Mucosa of rectum (tissue), 2 donors: Measurements from ENCODE around the gene COX15.

Experiments used
- H3K27ac ChIP-seq, 2 donors: one replicate each; pipeline ENCODE4 v1.7.0; 2013; ENCODE audit warnings: inconsistent platforms in 2 of 2, low read depth in 2 of 2, low read length in 2 of 2
- H3K27me3 ChIP-seq, 2 donors: one replicate each; pipeline ENCODE4 v1.7.0; 2013; ENCODE audit warnings: low read length in 2 of 2; ENCODE audit not compliant: control insufficient read depth in 2 of 2, insufficient read depth in 2 of 2
- H3K36me3 ChIP-seq, 2 donors: one replicate each; pipeline ENCODE4 v1.7.0; 2013; ENCODE audit warnings: low read length in 2 of 2; ENCODE audit not compliant: control insufficient read depth in 2 of 2, insufficient read depth in 2 of 2
- H3K4me1 ChIP-seq, 2 donors: one replicate each; pipeline ENCODE4 v1.7.0; 2013; ENCODE audit warnings: low read length in 2 of 2, mild to moderate bottlenecking in 1 of 2; ENCODE audit not compliant: control insufficient read depth in 2 of 2, insufficient read depth in 2 of 2
- H3K4me3 ChIP-seq, 2 donors: one replicate each; pipeline ENCODE4 v1.7.0; 2013; ENCODE audit warnings: low read length in 2 of 2
- H3K9ac ChIP-seq, 2 donors: one replicate each; pipeline ENCODE4 v1.7.0; 2013; ENCODE audit warnings: low read length in 2 of 2, low read depth in 1 of 2, mild to moderate bottlenecking in 1 of 2
- H3K9me3 ChIP-seq, 2 donors: one replicate each; pipeline ENCODE4 v1.7.0; 2013; ENCODE audit warnings: low read length in 2 of 2; ENCODE audit not compliant: control insufficient read depth in 2 of 2
- donor health status: healthy.
- donor health status: Normal muscosa, but diverticular disease.

Gene COX15

DNA sequence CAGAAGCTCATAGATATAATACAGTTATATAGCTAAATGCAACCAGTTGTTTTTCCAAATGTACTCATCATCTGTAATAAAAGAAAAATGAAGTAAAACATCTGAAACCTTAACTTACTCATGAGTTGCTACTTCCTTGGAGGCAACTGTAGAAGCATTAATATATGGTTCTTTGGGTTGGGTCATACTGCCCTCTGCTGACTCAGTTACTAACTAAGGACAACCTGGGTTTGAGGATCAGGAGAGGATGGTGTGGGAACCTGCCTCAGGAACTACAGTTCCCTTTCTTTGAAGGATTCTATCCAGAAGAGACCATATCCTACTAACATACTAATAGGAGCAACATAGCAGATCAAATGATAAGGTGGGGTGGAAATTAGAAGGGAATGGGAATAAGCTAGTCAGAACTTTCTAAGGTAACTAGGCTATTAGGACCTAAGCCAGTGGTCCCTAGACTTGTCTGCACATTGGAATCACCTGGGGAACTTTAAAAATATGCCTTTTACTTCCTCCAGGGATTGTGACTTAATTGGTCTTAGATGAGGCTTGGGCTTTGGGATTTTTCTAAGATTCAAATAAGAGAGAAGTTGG, 20.7 kb downstream of the COX15 start:
- Histone ChIP-seq H3K4me1 (no peaks in the 10 kb centered on the region), H3K27ac (no peak overlapping the region), H3K4me3 (no peak overlapping the region), H3K9ac (no peak overlapping the region), H3K27me3 (no peaks in the 10 kb centered on the region), H3K36me3 (peaks cover 19 to 29% of the 10 kb centered on the region in 2 donors), H3K9me3 (no peaks in the 10 kb centered on the region)

DNA sequence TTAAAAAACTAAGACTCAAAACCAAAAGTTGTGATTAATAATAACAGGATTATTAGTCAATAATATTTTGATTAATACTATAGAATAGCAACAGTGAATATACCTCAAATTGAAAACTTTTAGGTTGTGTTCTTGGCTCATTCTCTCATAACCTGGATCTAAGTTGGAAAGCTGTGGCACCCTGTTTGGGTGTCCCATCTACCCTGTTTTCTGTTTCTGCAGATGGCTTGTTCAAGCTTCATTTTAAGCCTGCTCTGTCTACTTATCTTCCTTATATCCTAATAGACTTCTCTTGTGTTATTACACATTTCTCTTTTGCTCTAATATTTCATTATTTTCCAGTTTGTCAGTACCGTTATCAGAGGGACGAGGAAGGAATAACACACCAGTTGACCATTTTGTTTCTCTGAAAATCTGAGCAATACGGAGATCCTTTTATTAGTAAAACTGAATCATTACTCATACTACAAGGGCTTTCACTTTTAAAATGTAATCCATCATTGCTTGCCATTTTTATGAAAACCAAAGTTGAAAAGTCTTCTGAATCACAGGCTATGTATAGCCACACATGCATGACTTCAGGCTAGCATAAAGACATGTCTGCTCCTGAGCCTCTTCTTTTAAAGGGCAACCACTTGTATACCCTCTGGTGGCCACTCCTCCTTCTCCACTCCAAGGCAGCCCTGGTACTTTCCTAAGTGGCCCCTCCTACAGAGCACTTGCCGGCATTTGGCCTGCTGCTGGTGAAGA, 22.3 kb downstream of the COX15 start:
- H3K27me3 ChIP-seq, result no peaks in the 10 kb centered on the region
- H3K36me3 ChIP-seq, result peaks cover 26 to 30% of the 10 kb centered on the region in 2 donors
- H3K9ac ChIP-seq, result no peak overlapping the region
- no peak overlapping the region for H3K4me3 ChIP-seq
- no peaks in the 10 kb centered on the region for H3K4me1 ChIP-seq
- no peaks in the 10 kb centered on the region for H3K9me3 ChIP-seq
- H3K27ac ChIP-seq, result no peak overlapping the region

DNA sequence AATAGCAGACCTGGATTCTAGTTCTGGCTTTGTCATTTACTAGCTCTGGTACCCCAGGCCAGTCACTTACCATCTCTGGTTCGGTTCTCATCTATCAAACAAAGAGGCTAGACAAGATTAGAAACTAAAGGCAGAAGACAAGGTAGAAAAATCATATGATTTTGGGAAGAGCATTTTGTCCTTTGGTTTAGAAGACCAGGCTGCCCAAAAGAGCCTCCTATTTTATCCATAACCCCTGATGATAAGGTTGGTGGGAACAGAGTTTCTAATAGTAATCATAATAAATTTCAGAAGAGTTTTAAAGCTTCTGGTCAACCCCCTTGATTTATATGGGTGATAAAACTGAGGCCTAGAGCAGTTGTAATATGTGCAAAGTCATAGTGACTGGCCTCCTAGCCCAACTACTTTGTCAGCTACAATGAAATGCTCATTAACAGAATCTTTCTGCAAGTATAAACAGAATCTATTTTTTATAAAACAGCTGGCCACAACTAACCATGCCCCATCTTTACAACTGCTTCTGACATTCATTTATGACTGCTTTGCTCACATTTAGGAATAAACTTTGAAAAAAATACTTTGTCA, 23.4 kb downstream of the COX15 start:
- no peaks in the 10 kb centered on the region for H3K27me3 ChIP-seq
- H3K4me3 ChIP-seq, result no peak overlapping the region
- H3K9ac ChIP-seq, result no peak overlapping the region
- peaks cover 24 to 29% of the 10 kb centered on the region in 2 donors for H3K36me3 ChIP-seq
- H3K9me3 ChIP-seq, result no peaks in the 10 kb centered on the region
- H3K4me1 ChIP-seq, result no peaks in the 10 kb centered on the region
- peak overlapping the region in 1 of 2 donors; percentile 19 for H3K27ac ChIP-seq

DNA sequence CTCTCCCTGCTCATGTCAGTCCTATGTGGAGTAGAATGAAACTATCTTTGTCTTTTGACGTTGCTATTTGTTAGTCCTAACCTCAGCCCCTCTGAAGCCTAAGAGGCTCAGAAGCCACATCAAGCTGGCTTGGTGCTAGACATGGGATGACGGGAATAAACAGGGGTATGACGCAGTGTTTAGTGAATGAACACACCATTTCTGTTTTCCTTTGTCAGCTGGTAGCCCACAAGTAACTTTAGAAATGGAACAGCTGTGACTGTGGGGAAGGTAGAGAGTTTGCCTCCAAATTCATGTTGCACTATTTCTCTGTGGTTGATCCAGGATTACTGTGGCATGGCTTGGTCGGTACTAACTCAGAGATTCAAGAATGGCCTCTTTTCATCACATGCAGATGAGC, 31.3 kb downstream of the COX15 start:
- Histone ChIP-seq H3K4me3 (no peak overlapping the region), H3K36me3 (peaks cover 56 to 61% of the 10 kb centered on the region in 2 donors), H3K4me1 (no peaks in the 10 kb centered on the region), H3K9ac (no peak overlapping the region), H3K27me3 (no peaks in the 10 kb centered on the region), H3K27ac (no peak overlapping the region), H3K9me3 (no peaks in the 10 kb centered on the region)

DNA sequence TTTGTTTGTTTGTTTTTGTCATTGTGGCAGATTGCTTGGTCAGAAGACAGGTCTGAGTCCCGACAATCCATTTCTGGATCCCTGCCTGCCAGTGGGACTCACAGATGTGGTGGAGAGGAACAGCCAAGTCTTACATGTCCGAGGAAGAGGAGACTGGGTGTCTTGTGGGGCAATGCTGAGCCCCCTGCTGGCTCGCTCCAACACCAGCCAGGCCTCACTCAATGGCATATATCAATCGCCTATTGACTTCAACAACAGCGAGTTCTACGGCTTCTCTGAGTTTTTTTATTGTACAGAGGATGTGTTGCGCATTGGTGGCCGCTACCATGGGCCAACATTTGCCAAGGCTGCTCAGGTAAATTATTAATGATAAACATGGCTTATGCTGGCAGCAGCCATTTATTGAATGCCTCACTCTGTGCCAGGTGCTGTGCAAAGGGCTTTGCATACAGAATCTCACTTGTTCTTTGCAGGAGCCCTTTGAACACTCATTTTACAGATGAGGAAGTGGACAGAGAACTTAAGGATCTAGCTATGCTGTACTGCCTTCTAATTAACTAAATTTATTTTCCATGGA, 33.3 kb downstream of the COX15 start:
- no peaks in the 10 kb centered on the region for H3K27me3 ChIP-seq
- H3K27ac ChIP-seq, result no peak overlapping the region
- no peak overlapping the region for H3K4me3 ChIP-seq
- no peaks in the 10 kb centered on the region for H3K4me1 ChIP-seq
- H3K9me3 ChIP-seq, result no peaks in the 10 kb centered on the region
- H3K36me3 ChIP-seq, result peaks cover 43 to 49% of the 10 kb centered on the region in 2 donors
- no peak overlapping the region for H3K9ac ChIP-seq

DNA sequence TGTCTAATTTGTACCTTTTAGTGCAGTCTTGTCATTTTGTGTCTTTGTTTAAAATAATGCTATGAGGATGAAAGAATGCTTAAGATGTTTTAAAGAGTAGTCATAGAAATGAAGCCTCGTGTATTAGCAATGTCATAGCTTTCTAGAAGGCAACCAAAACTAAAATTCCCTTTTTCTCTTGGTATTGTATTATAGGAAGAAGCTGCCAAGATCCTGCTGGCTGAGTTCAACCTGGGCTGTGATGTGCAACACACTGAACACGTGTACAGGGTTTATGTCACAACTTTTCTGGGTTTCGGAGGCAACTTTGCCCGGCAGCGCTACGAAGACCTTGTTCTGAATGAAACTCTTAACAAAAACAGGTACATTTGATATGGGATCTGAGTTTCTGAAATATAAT, 36.2 kb downstream of the COX15 start:
- H3K9ac ChIP-seq, result no peak overlapping the region
- H3K27me3 ChIP-seq, result no peaks in the 10 kb centered on the region
- H3K27ac ChIP-seq, result no peak overlapping the region
- H3K36me3 ChIP-seq, result peaks cover 54 to 55% of the 10 kb centered on the region in 2 donors
- H3K9me3 ChIP-seq, result no peaks in the 10 kb centered on the region
- no peak overlapping the region for H3K4me3 ChIP-seq
- no peaks in the 10 kb centered on the region for H3K4me1 ChIP-seq

DNA sequence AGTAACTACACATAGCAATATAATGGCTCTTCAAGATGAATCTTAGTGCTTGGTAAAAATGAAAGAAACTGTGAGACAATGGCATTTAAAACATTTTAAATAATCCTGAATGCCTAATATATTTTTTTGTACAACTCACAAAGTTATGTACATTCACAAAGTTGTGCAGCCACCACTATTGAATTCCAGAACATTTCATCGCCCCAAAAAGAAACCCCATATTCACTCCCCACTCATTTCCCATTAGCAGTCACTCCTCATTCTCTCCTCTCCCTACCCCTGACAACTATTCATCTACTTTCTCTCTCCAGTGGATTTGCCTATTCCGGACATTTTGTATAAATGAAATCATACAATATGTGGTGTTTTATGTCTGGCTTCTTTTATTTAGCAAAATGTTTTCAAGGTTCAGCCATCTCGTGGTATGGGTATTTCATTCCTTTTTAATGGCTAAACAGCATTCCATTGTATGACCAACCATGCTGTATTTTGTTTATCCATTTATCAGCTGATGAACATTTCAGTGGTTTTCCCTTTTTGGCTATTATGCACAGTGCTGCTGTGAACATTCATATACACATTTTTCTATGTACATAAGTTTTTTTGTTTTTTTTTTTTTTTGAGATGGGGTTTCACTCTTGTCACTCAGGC, 37.9 kb downstream of the COX15 start:
- no peaks in the 10 kb centered on the region for H3K9me3 ChIP-seq
- H3K27ac ChIP-seq, result no peak overlapping the region
- H3K36me3 ChIP-seq, result peaks cover 45 to 48% of the 10 kb centered on the region in 2 donors
- no peak overlapping the region for H3K9ac ChIP-seq
- no peak overlapping the region for H3K4me3 ChIP-seq
- H3K27me3 ChIP-seq, result no peaks in the 10 kb centered on the region
- H3K4me1 ChIP-seq, result no peaks in the 10 kb centered on the region

DNA sequence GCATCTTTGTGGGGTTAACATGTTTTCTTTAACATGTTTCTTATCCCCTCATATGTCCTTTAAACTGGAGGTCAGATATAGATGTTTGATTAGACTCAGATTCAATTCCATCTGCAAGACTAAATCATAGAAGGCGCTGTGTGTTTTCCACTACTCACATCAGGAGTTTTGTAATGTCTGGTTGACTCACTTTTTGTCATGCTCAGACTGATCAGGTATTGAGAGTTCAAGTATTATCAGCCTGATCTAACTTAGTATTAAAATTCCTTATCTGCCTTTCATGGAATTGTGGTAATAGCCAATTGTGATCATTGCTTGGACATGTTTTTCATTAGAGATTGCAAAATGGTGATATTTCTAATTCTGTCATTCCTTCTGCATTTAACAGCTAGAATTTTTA, 42.5 kb downstream of the COX15 start:
- no peaks in the 10 kb centered on the region for H3K27me3 ChIP-seq
- peaks cover 4 to 7% of the 10 kb centered on the region in 2 donors for H3K4me1 ChIP-seq
- no peaks in the 10 kb centered on the region for H3K9me3 ChIP-seq
- peaks cover 15 to 23% of the 10 kb centered on the region in 2 donors for H3K36me3 ChIP-seq
- no peak overlapping the region for H3K4me3 ChIP-seq
- no peak overlapping the region for H3K9ac ChIP-seq
- no peak overlapping the region for H3K27ac ChIP-seq

DNA sequence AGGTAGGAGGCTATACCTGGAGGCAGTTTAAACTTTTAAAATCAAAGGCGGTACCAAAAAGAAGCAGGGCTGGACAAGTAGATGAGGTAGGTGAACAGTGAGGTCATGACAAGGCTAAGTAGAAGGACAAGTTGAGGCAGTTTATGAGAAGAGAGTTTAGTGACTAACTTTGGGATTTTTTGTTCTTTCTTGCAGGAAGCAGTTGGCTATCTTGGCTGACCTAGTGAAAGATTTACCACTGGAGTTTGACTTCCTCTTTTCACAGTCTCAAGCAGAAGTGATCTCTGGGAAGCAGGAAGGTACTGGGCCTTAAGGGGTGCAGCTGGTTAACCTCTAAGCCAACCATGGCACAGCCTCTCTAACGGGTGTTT, 46.3 kb downstream of the COX15 start:
- Histone ChIP-seq H3K27ac (peak overlapping the region; percentile 43 to 55), H3K36me3 (peaks cover 0 to 6% of the 10 kb centered on the region in 2 donors), H3K4me3 (no peak overlapping the region), H3K9me3 (no peaks in the 10 kb centered on the region), H3K9ac (peak overlapping the region in 1 of 2 donors; percentile 38), H3K27me3 (no peaks in the 10 kb centered on the region), H3K4me1 (peaks cover 6 to 7% of the 10 kb centered on the region in 2 donors)

DNA sequence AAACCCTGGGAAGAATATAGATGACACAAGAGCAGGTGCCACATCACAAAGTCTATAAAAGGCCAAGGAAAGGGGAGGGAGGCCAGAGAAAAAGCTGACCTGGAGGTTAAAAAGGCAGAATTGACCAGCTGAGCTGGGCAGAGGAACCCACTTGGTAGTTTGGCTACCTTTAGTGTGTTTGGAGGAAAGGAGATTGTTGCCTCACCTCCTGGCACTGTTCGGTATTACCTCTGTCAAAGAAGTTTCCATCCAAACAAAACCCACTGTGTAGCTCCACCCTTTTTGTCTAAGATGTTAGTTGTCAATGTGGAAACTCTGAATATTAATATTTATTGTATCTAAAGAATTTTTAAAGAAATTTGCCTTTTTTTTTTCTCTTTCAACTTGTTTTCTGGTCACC, 49.2 kb downstream of the COX15 start:
- H3K27ac ChIP-seq, result peak overlapping the region in 1 of 2 donors; percentile 9
- no peaks in the 10 kb centered on the region for H3K9me3 ChIP-seq
- H3K27me3 ChIP-seq, result no peaks in the 10 kb centered on the region
- peaks cover 6 to 7% of the 10 kb centered on the region in 2 donors for H3K4me1 ChIP-seq
- H3K9ac ChIP-seq, result peak overlapping the region; percentile 2 to 38
- peaks cover 9 to 14% of the 10 kb centered on the region in 2 donors for H3K36me3 ChIP-seq
- peak overlapping the region in 1 of 2 donors; percentile 0 for H3K4me3 ChIP-seq
